Activated CD4-positive, alpha-beta T cell treated with anti-CD3 and anti-CD28 coated beads, Interleukin-10, Interleukin-2, amounts not matched to agents 100 ng/mL and 50 ng/mL, durations not matched to agents 16 hours and 8 hours (primary cell): Measurements from ENCODE around the gene APOD.
"Not testable (repeated sequence)": the region's sequence is repeated elsewhere in the genome, so short reads cannot be mapped to it uniquely, and the experiment has no call there.

Experiments
- DNase-seq: peaks from one replicate; pipeline ENCODE4 v3.0.0-alpha.2; 2020

The APOD gene

GRCh38 chr3:195583831-195584542 lies at the start of gene APOD:
Gene APOD, minus strand, starts transcription at chr3:195583940. Its CDS starts 4,479 bp downstream, at chr3:195579461.
- no peak for DNase-seq

- peak; percentile 80 for DNase-seq
Observed at GRCh38 chr3:195633351-195633750, 49.6 kb upstream of the APOD start.

DNA sequence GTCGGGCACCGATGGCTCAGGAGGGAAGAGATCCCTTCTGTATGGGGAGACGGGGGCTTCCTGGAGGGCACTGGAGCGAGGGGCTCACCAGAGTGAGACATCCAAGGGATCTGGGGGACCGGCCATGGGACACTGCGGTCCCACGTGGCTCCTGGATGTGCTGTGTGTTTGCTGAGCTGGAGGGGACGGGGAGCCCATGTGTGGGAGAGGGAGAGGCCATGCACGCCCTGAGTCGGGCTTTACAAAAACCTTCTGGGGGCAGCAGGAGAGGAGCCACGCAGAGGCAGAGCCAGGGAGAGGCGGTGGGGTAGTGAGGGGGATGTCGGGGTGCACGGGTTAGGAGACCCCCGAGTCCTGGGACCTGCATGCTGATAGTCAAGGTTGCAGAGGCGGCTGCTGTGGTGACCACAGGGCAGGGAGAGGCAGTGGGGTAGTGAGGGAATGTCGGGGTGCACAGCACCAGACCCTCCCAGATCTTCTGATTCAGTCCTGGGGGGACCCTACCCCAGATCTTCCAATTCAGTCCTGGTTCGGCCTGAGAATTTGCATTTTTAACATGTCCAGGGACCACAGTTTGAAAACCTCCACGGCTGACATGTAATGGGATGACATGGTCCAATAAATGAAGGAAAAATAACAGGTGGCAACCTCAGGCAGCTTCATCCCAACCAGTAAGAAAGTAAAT lies 48.9 kb upstream of the APOD start:
- DNase-seq = not testable (repeated sequence)

DNA sequence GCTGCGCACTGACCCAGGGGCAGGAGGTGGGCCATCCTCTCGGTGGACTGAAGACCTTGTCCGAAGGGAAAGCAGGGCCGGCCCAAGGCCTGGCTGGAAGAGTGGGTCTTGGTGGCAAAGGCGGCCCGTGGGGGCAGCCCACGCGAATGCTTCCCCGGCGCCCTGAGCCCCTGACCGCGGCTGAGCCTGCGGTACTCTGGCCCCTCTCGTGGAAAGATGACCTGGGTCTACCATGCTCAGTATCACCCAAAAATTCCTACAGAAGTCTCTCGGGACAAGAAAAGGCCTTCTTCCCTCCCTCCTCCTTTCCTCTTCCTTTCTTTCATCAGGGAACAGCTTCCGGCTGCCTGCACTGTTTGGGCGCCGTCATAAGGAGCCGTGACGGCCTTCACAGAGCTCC lies 48.3 kb upstream of the APOD start:
- not testable (repeated sequence) for DNase-seq

GRCh38 chr3:195630938-195631495 lies 47.3 kb upstream of the APOD start:
- DNase-seq = not testable (repeated sequence)

GRCh38 chr3:195630086-195630917 lies 46.6 kb upstream of the APOD start:
- DNase-seq = not testable (repeated sequence)

DNA sequence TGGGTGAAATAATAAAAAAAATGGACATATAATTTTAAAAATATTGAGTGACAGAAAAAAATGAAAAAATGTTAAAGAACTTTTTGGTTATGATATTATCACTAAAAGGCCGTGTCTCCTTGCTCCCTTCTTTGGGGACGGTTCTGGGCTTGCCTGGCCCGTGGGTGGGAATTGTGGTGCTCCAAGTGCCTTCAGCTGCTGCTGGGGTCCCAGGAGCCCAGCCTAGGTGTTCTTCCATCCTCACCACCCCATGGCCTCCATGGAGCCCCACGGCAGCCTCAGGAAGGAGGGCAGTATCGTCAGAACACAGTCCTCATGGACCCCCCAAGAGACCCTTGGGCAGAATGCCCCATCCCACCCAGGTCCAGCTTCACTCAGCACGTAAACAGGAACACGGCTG lies 45.9 kb upstream of the APOD start:
- DNase-seq = not testable (repeated sequence)

GRCh38 chr3:195628386-195628920 lies 44.7 kb upstream of the APOD start:
- not testable (repeated sequence) for DNase-seq

DNA sequence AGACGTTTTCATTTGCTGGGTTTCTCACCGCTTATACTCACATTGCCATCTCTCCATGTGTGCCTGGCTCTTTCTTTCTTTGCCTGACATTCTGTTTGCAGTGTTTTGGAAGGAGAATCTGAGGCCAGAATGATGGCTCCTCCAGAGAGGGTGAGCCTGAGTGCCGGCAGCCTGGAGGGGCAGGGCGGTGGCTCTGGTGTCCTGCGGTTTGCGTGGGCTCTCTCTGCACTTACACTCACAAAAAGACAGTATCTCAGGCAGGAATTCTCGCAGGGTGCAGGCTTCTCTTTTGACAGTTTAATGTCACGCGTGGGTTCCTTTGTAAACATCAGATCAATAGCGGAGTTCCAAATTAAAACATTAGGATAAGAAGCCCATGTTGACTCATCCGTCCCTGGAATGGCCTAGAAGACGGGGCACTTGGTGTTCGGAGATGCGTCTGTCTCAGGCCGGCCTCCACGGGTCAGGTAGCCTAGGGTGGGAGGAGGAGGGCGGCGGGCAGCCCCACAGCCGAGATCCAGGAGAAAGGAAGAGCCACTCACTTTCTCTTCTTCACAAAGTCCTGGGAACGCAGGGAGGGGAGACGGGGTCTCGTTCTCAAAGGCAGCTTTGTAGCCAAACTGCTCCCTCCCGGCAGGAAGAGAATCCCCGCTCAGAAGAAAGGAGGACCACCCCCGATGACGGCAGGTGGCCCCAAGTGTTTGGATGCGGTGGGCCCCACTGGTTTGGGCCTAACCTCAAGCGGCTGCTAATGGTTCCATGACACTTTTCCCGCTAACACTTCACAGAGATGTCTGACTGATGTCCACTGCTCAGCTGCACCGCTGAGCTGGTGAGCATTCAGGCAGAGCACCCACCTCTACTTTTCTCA lies 44.0 kb upstream of the APOD start:
- not testable (repeated sequence) for DNase-seq

GRCh38 chr3:195624603-195625560 lies 41.1 kb upstream of the APOD start:
- DNase-seq = not testable (repeated sequence)

DNA sequence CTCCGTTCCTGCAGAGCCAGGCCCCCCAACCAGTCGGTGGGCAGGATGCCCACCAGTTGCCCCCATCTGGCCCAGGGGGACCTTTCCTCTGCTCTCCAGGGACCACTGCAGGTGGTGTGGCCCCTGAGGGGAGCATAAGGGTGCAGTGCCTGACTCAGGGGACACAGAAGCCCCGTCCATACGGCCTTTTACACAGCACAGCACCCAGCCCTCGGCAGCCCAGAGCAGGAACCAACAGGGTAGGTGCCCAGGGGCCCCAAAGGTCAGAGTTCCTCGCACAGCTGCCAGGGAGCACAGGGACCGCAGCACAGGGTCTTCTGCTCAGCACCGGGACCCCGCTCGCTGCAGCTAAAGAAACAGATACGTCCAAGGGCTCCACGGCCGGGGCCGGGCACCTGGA lies 40.4 kb upstream of the APOD start:
- DNase-seq = not testable (repeated sequence)

DNA sequence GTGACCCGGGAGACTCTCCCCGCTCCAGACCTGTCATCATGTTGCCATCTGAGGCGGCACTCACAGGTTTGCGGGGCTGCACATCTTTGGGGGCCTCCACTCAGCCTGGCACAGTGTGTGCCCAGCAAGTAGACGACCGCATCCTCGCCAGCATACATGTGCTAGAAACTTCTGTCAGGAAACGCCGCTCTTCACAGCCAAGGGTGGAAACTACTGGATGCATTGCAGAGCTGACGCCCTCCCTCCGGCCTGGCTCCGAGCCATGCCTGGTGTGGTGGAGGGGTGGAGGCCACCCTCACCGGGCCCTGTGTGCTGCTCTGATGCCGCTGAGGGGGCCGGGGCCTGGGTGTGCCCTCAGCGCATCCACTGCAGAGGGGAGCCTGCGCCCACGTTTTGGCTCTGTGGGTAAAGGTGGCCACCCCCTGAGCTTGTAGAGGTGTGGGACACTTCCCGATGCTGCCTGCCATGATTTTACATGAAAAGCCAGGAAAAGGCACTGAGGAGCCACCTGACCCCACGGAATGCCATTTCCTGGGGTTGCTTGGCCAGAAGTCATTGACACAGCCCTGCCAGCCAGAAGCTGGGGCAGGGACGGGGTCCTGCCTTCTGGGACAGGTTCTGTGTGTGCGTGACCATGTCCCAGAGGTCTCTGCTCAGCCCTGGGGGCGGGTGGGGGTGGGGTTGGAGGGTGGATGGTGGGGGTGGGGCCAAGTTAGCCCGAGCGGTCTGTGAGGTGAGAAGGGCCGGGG lies 39.7 kb upstream of the APOD start:
- DNase-seq = not testable (repeated sequence)

DNA sequence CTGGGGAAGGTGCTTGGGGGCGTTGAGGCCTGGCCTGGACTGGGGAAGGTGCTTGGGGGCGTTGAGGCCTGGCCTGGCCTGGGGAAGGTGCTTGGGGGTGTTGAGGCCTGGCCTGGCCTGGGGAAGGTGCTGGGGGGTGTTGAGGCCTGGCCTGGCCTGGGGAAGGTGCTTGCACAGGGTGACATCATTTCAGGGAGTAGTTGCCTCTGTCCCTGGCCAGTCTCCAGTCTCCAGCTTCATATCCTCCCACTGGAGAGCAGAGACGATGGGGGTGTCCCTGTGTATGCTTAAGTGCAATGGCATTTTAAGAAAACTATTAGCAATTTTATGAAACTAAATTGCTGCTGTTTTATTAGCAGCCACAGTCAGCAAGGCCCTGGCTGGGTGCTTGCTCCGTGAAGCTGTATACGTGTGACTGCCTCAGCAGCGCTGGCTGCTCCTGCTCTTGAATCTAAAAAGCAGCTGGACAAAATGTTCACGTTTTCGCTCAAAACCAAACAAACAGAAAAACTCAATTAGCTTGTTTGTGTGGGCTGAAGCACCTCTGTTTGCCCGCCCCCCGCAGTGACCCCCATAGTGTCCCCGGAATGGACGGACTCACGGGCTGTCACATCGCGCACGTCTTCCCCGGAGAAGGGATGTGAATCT lies 38.9 kb upstream of the APOD start:
- not testable (repeated sequence) for DNase-seq

- DNase-seq = not testable (repeated sequence)
Observed at GRCh38 chr3:195622012-195622411, 38.3 kb upstream of the APOD start.

DNA sequence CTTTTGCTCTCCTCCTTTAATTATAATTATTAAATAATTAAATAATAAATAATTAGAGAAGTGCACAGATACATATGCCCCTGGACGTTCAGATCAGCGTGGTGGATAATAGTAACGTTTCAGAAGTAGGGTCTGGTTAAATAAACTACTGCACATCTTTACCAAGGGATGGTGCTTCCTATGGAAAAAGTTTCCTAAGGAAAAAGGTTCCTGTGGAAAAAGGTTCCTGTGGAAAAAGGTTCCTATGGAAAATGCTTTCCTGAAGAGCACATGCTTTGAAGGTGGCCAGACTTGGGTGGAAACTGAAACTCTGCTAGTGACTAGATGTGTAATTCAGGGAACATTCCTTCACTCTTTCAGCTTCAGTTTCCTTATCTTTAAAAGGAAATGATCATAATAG lies 37.4 kb upstream of the APOD start:
- not testable (repeated sequence) for DNase-seq

GRCh38 chr3:195620476-195620875 lies 36.7 kb upstream of the APOD start:
- DNase-seq = not testable (repeated sequence)

DNA sequence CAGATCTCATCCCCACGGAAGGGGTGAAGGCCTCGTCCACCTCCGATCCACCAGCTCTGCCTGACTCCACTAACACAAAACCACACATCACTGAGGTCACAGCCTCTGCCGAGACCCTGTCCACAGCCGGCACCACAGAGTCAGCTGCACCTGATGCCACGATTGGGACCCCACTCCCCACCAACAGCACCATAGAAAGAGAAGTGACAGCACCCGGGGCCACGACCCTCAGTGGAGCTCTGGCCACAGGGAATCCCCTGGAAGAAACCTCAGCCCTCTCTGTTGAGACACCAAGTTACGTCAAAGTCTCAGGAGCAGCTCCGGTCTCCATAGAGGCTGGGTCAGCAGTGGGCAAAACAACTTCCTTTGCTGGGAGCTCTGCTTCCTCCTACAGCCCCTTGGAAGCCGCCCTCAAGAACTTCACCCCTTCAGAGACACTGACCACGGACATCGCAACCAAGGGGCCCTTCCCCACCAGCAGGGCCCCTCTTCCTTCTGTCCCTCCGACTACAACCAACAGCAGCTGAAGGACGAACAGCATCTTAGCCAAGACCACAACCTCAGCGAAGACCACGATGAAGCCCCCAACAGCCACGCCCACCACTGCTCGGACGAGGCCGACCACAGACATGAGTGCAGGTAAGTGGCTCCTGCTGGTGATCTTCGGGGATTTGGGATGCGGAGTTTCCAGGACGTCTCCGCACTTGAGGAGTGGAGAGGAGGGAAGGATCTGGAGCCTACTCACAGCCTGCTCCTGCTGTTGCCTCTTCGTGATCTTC lies 36.0 kb upstream of the APOD start:
- DNase-seq = not testable (repeated sequence)
